Stimulated activated CD8-positive, alpha-beta memory T cell treated with anti-CD3 and anti-CD28 coated beads, Interleukin-12 subunit alpha, Interleukin-12 subunit beta, amount 100 ng/mL, for 1 hour (primary cell): ENCODE data around the gene HIKESHI.
"Not testable (repeated sequence)": the region's sequence is repeated elsewhere in the genome, so short reads cannot be mapped to it uniquely, and the experiment has no call there.

ENCODE experiments used
- DNase-seq: peaks from one replicate; pipeline ENCODE4 v3.0.0-alpha.2; 2020; ENCODE audit warnings: low read depth

HIKESHI gene

DNA sequence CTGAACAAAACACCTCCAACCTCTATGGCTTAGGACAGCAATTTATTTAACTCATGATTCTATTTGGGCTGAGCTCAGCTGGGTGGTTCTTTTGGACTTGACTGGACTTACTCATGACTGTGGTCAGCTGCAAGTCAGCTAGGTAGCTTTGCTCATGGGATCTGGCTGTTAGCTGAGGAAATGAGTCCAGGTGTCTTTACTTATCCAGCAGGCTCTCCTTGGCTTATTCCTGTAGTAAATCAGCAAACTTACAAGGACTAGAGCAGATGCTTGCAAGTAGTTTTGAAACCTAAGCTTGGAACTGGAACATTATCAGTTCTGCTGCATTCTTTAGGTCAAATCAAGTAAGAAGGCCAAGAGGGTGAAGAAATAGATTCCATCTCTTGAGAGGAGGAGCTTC lies 8.0 kb upstream of the HIKESHI start:
- DNase-seq: no peak

- no peak for DNase-seq
Measured at GRCh38 chr11:86301742-86302091, 323 bp upstream of the HIKESHI start.

GRCh38 chr11:86303257-86303656 lies 1.2 kb downstream of the HIKESHI start:
- no peak for DNase-seq

GRCh38 chr11:86308710-86309109 lies 6.7 kb downstream of the HIKESHI start:
- not testable (repeated sequence) for DNase-seq

DNA sequence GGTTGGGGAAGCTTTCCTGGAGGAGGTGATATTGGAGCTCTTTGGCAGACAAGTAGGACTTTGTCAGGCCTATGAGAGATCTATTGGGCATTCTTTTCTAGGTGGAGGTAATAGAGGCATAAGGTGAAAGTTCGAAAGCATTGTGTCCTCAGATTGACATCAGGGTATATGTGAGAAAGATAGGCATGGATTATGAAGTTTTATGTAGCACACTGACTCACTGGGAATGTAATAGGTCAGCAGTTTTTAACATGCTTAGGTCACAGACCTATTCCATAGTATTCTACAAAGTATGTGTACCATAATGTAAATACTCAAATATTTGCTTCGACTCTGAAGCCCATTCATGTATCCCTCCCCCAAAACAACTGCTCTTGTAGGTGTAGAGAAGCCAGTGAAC lies 11.8 kb downstream of the HIKESHI start:
- no peak for DNase-seq

DNA sequence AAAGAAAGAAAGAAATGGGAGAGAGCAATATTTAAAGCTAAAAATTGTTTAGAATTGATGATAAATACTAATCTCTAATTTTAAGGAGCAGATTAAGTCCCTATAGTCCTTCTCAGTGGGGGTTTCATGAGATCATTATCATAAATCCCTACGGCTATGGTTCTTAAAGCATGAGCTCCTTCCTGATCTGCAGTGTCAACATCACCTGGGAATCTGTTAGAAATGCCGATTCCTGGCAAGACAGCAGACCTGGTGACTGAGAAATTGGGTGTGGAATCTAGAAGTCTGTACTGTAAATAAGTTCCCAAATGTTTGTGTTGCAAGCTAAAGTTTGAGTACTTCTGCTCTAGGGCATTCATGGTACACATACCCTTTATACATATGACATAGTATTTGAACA lies 12.6 kb downstream of the HIKESHI start:
- no peak for DNase-seq

DNA sequence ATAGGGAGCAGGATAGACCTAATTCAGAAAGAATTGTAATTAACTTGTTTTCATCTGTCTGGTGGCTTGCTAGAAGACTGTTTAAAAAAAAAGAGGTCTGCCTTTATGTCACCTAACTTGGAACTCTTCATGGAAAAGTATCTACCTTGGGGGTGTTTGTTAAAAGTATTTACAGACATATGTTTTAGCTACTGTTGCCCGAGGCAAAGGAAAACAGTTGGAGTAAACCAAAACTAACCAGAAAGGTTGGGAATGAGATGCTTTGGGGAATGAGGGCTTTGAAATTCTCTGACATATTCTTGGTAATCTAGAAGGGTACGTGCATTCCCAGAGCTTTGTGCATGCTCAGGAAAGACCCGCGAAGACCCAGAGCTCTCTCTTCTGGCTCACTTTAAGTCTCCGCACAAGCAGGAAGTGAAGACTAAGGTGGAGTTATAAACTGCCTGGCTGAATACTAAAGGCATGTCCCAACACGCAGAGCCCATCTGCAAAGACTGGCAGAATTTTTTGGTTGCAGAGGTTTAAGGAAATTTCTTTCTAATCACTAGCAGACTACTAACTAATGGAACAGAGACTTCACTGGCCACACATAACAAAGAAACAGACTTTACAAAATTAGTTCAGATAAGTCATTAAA lies 33.2 kb downstream of the HIKESHI start:
- DNase-seq: no peak

DNA sequence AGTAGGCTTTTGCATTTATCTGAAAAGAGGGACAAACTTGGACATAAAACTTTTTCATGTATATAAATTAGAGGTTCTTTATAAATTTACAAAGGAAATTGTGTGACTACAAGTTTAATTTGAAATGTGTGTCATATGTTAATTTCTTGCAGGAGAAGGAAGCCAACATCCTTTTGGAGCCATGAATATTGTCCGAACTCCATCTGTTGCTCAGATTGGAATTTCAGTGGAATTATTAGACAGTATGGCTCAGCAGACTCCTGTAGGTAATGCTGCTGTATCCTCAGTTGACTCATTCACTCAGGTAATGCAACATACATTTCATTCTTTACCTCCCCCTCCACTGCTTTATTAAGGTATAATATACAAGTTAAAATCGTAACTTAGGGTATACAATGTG lies 35.2 kb downstream of the HIKESHI start:
- no peak for DNase-seq

GRCh38 chr11:86341382-86341781 lies 39.3 kb downstream of the HIKESHI start:
- no peak for DNase-seq

DNA sequence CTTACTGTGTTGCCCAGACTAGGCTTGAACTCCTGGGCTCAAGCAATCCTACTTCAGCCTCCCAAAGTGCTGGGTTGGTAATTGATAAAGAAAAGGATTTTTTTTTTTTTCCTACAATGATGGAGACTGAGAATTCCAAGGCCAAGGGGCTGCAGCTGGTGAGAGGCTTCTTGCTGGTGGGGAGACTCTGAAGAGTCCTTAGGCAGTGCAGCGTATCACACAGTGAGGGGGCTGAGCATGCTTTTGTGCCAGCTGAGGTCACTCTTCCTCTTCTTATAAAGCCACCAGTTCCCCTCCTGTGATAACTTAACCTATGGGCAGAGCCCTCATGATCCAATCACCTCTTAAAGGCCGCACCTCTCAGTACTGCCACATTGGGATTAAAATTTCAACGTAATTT lies 44.5 kb downstream of the HIKESHI start:
- no peak for DNase-seq

- no peak for DNase-seq
Measured at GRCh38 chr11:86355256-86355655, 53.2 kb downstream of the HIKESHI start.

- DNase-seq: not testable (repeated sequence)
Measured at GRCh38 chr11:86357412-86357811, 55.4 kb downstream of the HIKESHI start.

DNA sequence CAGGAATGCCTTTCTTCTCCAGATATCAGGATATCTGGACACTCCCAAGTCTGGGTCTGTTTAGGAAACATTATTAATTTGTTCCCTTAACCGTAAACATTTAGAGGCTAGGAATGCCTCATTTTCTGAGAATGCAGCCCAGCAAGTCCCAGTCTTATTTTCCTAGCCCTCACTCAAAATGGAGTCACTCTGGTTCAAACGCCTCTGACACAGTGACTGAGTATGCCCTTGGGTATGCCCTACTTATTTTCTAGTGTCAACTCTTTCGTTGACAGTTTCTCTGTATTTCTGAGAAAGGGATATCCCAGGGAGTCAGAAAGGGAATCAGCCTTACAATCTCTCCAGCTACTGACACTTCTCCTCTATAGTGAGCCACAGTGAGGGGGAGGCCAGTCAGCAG lies 56.7 kb downstream of the HIKESHI start:
- no peak for DNase-seq

DNA sequence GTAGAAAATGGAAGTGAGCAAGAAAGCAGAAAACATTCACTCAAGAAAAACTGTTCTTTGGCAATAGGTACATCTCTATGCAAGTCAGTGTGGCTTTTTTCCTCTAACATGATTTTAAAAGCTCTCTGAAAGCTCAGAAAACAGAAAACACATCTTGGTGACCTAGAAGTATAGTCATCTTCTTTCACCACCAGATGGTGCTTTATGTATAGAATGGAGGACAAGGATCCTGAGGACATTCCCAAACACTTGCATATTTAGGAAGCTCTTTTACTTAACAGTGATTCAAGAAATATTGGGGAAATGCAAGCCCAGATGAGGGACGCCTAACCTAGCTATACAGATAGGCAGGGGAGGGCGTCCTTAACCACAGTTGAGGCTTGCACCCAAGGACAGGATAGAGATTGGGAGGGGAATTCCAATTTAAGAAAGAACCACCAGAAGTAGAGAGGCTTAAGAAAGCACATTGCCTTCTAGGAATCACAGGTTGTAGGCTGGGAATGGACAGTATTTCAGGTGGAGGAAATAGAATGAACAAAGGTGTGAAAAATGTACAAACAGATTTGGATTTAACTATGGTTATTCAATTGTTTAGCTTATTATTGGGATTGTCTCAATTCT lies 58.8 kb downstream of the HIKESHI start:
- DNase-seq: no peak

DNA sequence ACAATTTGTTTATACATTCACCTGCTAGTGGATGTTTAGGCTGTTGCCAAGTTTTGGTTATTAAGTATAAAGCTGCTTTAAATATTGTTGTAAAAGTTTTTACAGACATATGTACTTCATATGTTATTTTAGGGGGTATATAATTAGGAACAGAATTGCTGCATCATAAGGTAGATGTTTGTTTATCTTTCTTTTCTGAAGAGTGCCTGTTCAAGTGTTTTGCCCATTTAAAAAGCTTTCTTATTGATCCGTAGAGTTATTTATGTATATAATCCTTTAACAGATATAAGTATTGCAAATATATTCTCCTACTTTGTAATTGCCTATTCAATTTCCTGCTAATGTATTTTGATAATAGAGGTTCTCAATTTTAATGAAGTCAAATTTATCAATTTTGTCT lies 61.4 kb downstream of the HIKESHI start:
- no peak for DNase-seq

DNA sequence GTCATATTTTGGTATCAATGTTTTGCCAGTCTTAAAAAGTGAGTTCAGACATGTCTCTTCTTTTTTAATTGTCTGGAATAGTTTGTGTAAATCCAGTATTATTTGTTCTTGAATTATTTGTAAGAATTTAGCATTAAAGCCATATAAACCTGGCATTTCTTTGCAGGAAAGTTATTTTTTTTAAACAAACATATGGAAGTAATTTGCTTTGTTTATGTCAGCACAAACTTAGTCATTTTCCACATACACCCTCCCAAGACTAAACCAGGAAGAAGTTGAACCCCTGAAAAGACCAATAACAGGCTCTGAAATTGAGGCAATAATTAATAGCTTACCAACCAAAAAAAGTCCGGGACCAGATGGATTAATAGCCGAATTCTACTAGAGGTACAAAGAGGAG lies 63.5 kb downstream of the HIKESHI start:
- DNase-seq: no peak

DNA sequence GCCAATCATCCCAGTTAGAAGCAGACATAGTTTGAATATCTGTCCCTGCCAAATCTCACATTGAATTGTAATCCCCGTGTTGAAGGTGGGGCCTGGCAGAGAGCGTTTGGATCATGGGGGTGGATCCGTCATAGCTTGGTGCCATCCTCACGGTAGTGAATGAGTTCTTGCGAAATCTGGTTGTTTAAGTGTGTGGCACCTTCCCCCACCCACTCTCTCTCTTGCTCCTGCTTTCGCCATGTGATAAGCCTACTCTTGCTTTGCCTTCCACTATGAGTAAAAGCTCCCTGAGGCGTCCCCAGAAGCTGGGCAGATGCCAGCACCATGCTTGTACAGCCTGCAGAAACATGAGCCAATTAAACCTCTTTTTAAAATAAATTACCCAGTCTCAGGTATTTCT lies 67.6 kb downstream of the HIKESHI start:
- no peak for DNase-seq

GRCh38 chr11:86370171-86370570 lies 68.1 kb downstream of the HIKESHI start:
- DNase-seq: no peak

DNA sequence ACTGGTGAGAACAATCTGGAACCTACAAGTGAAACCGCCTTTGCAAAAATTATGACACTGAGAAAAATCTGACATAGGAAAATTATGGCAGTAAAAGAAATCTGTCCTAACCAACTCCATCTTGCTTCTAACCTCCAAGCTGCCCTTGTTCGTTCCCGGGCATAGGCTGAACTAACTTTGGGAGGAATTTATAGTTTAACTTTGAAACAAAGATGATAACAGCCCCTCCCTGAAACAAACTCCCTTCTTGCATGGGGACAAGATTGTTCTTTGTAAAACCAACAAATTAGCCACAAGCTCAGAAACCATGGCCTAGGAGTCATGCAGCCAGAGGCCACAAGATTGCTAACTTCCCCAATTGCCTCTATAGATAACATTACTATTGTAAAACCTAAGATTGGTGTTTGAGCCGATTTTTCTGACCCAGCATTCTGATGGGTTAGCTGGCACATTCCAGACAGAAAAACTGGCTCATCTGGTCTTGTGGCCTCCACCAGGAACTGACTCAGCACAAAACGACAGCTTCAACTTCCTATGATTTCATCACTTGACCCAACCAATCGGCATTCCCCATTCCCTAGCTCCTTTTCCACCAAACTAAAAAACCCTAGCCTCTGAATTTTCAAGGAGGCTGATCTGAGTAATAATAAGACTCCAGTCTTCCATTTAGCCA lies 69.0 kb downstream of the HIKESHI start:
- no peak for DNase-seq

GRCh38 chr11:86372041-86372440 lies 70.0 kb downstream of the HIKESHI start:
- DNase-seq: no peak

DNA sequence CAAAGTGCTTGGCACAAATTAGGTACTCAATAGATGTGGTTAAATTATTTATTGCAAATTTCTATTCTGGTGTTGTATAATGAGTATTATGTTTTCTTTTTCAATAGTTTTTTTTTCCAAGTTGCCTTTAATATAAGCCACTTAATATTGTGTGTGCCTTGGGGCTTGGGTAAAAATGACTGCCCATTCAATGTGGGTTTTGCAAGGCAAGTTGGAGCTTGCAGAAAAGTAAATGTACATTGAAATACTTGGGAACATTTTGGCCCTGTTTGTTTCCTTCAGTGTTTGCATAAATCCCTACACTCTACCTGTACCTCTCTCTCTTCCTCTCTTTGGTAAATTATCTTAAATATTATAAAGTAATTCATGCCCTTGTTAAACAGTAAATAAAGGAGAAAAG lies 70.5 kb downstream of the HIKESHI start:
- DNase-seq: no peak

- DNase-seq: no peak
Measured at GRCh38 chr11:86374069-86374468, 72.0 kb downstream of the HIKESHI start.

GRCh38 chr11:86374586-86374985 lies 72.5 kb downstream of the HIKESHI start, which contains the start of gene CCDC81:
Gene CCDC81 (plus strand): TSS chr11:86374887. CDS start chr11:86375164, 277 bp downstream.
- DNase-seq: no peak

DNA sequence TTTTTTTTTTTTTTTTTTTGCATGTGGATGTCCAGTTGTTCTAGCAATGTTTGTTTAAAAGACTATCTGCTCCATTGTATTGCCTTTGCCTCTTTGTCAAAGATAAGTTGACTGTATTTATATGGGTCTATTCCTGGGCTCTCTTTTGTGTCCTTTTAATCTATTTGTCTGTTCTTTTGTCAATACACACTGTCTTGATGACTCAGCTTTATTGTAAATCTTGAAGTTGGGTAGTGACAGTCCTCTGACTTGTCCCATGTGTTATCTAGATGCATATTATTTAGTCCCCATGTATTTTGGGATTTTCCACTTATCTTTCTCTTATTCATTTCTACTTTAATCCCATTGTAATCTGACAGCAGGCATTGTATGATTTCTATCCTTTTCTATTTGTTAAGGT lies 75.9 kb downstream of the HIKESHI start:
- no peak for DNase-seq
